ENCODE results near the gene TNFAIP3.

Gene TNFAIP3

DNA sequence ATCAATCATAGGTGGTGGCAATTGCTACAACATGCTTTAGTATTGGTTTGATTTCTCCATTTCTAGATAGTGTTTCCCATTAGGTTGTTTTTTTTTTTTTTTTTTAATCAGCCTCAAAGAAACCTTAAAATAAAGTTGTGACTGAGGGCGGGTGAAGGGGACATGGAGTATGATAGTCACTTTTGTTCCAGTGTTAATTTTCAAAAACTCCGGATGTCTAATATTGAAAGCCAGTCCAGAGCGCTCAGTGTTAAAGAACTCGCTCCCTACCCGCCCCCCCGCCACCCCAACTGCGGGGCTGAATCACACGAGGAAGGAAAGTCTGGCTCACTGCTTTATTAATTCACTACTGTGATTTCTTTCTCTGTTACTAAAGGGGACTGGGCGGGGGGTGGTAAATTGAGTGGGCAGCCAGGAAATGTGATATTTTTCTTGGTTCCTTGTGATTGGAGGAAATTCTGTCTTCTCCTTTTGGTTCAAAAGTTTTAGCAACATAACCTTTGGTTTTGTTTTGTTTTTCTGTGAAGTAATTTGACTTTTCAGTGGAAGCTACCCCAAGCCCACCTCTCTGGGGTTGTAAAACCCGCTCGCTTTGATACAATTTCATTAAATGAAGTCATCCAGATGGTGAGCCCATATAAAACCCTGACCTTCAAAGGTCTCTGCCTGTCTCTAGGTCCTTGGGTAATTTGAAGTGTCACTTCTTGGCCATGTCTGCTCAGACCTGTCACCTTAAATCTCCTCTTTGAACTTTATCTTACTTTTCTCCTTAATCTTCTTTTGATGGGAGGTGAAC, 38.0 kb downstream of the TNFAIP3 start:
- no peak for FAIRE-seq

- FAIRE-seq, result no peak
Observed at GRCh38 chr6:137906020-137906472, 39.0 kb downstream of the TNFAIP3 start.

- no peak for FAIRE-seq
Observed at GRCh38 chr6:137907170-137907569, 40.1 kb downstream of the TNFAIP3 start.

DNA sequence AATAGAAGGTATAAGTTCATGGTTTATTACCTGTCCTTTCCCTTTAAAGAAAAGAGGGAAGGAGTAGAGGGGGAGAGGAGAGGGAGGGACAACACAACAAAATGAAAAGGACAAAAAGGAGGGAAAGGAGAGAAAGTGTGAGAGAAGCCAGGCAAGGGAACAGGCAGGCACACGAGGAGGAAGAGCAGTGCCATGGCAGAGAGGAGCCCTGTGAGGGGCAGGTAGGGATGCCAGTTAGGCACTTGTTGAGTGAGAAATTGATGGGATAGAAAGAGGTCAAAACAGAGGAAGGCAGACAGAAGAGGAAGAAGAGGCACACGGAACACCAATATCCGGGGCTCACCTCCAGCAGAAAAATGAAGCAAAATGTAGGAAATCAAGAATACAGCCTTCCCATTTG, 42.5 kb downstream of the TNFAIP3 start:
- FAIRE-seq, result no peak

DNA sequence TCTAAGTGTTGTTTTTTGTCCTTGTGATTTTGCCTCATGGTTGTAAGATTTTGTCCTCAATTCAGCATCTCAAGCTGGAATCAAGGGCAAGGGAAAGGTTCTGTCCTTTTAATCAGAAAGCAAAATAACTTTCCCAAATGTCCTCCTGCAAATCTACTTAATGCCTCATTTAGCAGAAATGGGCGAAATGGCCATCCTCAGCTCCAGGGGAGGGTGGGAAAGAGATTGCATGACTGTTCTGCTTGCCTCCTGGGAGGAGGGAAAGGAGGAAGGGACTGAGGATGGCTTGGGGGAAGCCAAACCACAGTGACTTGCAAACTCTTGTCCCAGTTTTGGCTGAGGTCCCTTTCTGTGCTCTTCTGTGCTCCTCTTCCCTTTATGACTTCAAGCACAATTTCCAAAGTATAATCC, 43.4 kb downstream of the TNFAIP3 start:
- FAIRE-seq, result no peak

- FAIRE-seq, result no peak
Observed at GRCh38 chr6:137910843-137911456, 43.9 kb downstream of the TNFAIP3 start.

- FAIRE-seq, result no peak
Observed at GRCh38 chr6:137911675-137912191, 44.7 kb downstream of the TNFAIP3 start.

- no peak for FAIRE-seq
Observed at GRCh38 chr6:137912813-137913212, 45.8 kb downstream of the TNFAIP3 start.

- FAIRE-seq, result no peak
Observed at GRCh38 chr6:137913434-137913833, 46.4 kb downstream of the TNFAIP3 start.

DNA sequence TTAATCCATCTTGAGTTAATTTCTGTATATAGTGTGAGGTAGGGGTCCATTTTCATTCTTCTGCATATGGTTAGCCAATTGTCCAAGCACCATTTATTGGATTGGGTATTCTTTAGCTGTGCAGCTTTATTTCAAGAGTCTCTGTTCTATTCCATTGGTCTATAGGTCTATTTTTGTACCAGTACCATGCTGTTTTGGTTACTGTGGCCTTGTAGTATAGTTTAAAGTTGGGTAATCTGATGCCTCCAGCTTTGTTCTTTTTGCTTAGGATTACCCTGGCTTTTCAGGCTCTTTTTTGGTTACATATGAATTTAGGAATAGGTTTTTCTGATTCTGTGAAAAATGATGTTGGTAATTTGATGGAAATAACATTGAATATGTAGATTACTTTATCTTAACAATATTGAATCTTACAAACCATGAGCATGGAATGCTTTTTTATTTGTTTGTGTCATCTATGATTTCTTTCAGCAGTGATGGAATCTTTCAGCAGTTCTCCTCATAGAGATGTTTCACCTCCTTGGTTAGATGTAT, 47.0 kb downstream of the TNFAIP3 start:
- no peak for FAIRE-seq

DNA sequence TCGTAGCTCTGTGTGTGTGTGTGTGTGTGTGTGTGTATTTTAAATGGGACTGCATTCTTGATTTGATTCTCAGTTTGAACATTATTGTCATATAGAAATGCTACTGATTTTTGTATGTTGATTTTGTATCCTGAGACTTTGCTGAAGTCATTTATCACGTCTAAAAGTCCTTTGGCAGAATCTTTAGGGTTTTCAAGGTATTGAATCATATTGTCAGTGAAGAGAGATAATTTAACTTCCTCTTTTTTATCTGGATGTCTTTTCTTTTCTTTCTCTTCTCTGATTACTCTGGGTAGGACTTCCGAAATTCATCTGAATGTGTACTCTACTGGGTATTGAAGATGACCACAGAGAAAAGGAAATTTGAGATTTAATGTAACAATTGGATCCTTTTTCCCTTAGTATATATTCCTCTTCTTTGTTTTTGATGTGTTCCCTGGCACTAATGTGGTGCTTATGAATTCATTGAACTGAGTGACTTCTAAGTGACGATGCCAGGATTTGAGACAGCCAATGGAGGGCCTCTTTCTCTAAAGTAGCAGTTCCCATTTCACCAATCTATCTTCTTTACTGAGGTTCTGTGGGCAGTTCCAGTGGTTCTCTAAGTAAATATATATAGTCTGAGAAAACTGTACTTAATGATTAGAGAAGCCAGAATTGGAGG, 47.6 kb downstream of the TNFAIP3 start:
- FAIRE-seq, result no peak

DNA sequence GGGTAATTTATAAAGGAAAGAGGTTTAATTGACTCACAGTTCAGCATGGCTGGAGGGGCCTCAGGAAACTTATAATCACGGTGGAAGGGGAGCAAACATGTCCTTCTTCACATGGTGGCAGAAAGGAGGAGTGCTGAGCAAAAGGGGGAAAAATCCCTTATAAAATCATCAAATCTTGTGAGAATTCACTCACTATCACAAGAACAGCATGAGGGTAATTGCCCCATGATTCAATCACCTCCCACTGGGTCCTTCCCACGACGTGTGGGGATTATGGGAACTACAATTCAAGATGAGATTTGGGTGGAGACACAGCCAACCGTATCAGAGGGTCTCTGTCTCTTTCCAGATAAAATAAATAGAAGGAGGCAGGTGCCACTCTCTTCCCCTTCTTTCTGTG, 48.7 kb downstream of the TNFAIP3 start:
- no peak for FAIRE-seq

DNA sequence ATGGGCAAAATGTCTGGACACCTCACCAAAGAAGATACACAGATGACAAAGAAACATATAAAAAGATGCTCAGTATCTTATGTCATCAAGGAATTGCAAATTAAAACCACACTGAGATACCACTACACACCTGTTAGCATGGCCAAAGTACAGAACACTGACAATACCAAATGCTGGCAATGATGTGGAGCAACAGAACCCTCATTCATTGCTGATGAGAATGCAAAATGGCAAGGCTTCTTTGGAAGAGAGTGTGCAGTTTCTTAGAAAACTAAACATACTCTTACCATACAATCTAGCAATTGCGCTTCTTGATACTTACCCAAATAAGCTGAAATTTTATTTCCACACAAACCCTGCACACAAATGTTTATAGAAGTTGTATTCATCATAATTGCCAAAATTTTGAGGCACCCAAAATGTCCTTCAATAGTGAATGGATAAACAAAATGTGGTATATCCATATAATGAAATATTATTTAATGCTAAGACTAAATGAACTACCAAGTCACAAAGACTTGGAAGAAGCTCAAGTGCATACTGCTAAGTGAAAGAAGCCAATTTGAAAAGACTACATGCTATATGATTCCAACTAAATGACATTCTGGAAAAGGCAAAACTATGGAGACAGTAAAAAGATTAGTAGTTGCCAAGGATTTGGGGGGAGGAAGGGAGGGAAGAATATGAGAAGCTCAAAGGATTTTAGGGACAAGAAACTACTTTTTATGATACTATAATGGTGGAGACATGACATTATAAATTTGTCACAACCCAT, 50.7 kb downstream of the TNFAIP3 start:
- no peak for FAIRE-seq

DNA sequence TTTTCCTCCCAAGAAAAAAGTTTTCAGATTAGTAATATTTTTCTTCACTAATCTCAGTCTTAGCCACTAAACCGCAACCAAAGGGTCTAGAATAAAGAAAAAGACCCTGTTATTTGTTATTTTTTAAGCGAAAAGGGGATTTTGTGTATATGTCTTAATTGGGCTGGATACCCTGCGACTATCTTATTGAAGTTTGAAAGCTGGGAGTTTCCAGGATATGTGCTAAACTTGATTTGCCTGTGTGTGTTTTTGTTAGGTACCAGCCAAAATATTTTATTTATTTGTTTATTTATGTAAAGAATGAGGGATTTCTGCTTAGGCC, 52.4 kb downstream of the TNFAIP3 start:
- no peak for FAIRE-seq

DNA sequence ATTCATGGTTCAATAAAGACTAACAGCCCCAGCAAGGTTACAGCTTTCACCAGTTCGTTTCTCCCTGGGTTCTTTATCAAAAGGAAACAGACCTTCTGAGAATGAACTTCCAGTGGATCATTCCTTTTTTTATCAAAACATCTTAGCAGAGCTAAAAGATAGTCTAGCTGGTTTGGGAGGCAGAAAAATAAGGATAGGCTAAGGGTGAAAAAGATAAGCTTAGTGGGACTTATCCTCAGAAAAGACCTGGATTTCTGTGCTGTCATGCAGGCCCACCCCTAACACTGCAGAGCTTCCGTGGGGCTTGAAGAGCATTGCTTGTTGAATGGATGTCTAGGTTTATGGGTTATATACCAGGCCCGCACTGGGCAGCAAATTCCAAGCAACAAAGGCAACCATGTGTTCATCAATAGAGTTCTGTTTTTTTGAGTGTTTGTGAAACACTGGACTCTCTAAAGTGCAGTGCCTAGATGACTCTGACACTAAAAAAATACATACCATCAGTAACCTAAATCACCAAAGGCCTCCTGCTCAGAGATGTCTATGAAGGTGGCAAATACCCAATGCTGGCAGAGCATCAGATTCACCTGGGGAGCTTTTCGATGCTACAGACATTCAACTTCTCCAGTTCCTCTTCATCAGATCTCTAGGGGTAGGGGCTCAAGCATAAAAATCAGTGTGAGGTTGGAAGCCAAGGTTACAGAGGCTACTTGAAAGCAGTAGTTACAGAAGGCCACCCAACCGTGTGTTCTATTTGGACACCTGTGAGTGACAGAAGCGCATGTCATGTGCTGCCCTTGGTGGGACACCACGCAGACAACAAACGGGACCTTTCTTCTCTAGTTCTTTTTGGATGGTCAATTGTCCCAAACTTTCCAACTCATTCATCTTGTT, 53.0 kb downstream of the TNFAIP3 start:
- FAIRE-seq, result no peak

DNA sequence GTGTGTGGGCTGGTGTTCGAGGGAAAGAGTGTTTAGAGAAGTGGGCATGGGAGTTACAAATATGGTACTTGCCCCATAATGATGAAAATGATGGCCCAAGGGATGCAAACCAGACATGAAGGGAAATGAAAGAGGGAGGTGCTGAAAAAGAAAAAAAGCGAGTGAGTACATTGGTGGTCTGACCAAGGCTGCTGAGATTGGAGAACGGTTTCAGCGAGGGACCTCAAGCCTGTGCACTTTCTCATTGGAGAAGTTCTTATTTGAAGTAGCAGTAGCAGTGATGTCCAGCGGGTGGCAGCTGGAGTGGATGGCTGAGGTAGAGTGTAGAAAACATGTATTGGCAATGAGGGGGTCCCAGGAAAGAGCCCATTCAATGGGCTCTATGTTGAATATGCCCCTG, 54.8 kb downstream of the TNFAIP3 start:
- no peak for FAIRE-seq

- no peak for FAIRE-seq
Observed at GRCh38 chr6:137923866-137924653, 57.0 kb downstream of the TNFAIP3 start.

- FAIRE-seq, result no peak
Observed at GRCh38 chr6:137925141-137925698, 58.2 kb downstream of the TNFAIP3 start.

GRCh38 chr6:137926207-137926731, 59.2 kb downstream of the TNFAIP3 start:
- FAIRE-seq, result no peak

- FAIRE-seq, result no peak
Observed at GRCh38 chr6:137926985-137927384, 59.9 kb downstream of the TNFAIP3 start.

Measured in G401.6 (cell line).